Heart right ventricle (tissue), 16 donors: ENCODE measurements around the gene DENND4B. TPM values are rescaled to one million over a fixed set of nuclear protein-coding genes. Genes with fewer than 3 reads are reported as not detected.
A peak's percentile ranks its signal among the peaks of the same experiment; 100 is the strongest.

Source experiments
- ATAC-seq, 8 donors: fragments of 200-7000 bp; cut with Tn5 transposase; one replicate each; pipeline ENCODE4 v1.9.1; 2020; ENCODE audit warnings: mild to moderate bottlenecking in 8 of 8, moderate library complexity in 8 of 8, moderate number of reproducible peaks in 1 of 8
- DNase-seq, 2 donors: peaks; one replicate each; pipeline ENCODE4 v3.0.0-alpha.2; 2020
- H3K27ac ChIP-seq, 10 donors: fragments of 200-600 bp; sonication (generic) in 2 of 10; one replicate each; pipeline versions ENCODE4 v1.5.0 to v1.8.0; 2020 to 2022; ENCODE audit warnings: mild to moderate bottlenecking in 3 of 10
- H3K27me3 ChIP-seq, 7 donors: fragments of 200-600 bp; one replicate each; pipeline ENCODE4 v1.8.0; 2021 to 2022; ENCODE audit warnings: mild to moderate bottlenecking in 2 of 7
- H3K36me3 ChIP-seq, 9 donors: fragments of 200-600 bp; sonication (generic) in 1 of 9; one replicate each; pipeline versions ENCODE4 v1.5.0 to v1.8.0; 2020 to 2022; ENCODE audit warnings: mild to moderate bottlenecking in 2 of 9
- H3K4me1 ChIP-seq, 9 donors: fragments of 200-600 bp; sonication (generic) in 1 of 9; one replicate each; pipeline versions ENCODE4 v1.5.0 to v1.8.0; 2020 to 2022; ENCODE audit warnings: mild to moderate bottlenecking in 4 of 9
- H3K4me3 ChIP-seq, 10 donors: fragments of 200-600 bp; sonication (generic) in 2 of 10; one replicate each; pipeline versions ENCODE4 v1.5.0 to v1.8.0; 2020 to 2022; ENCODE audit warnings: mild to moderate bottlenecking in 7 of 10, moderate library complexity in 2 of 10
- H3K9me3 ChIP-seq, 11 donors: fragments of 200-600 bp in 10 of 11; sonication (generic) in 2 of 11; one replicate each; pipeline versions ENCODE4 v1.5.0 to v1.8.0; 2013 to 2022; ENCODE audit warnings: mild to moderate bottlenecking in 2 of 11, control low read depth in 1 of 11, moderate library complexity in 1 of 11
- CTCF ChIP-seq, 9 donors: fragments of 200-600 bp; sonication (generic) in 2 of 9; IDR thresholded peaks; one replicate each; pipeline versions ENCODE4 v1.5.0 to v1.8.0; 2021 to 2022; ENCODE audit warnings: antibody characterized with exemption in 9 of 9, mild to moderate bottlenecking in 5 of 9, moderate library complexity in 1 of 9
- WGBS, 2 donors: extraction: QIAGEN DNeasy Blood & Tissue Kit; methylation state at CpG; one replicate each; pipeline ENCODE4 v1.1.7; 2013; ENCODE audit warnings: inconsistent platforms in 1 of 2; 5-methylcytosine and 5-hydroxymethylcytosine counted together
- intact Hi-C, 10 donors: fragments of 100-400 bp; cut with DNase I; formaldehyde crosslinking; loops; one replicate each; pipeline versions ENCODE4 v1.11.1 to v1.14.2; 2022
- polyA plus RNA-seq, 2 donors: library from polyadenylated mRNA; stranded (reverse); fragments of 200-250 nt; gene quantifications; one replicate each; pipeline ENCODE4 v1.2.3, GENCODE V29; 2013
- total RNA-seq, 10 donors: library from RNA; stranded (reverse); fragmentation: NEBNext Ultra II Directional in 3 of 10; extraction: Animal tissue kit (Norgen Biotek cat#: 25700) in 3 of 10; gene quantifications; one replicate each; pipeline versions ENCODE4 v1.2.1 to v1.2.4, GENCODE V29; 2021 to 2023
- donor health status: Arrhythmogenic right ventricular cardiomyopathy.
- donor health status: ischemic (EF 13 %, LVEDD 7.1; RV severe dilation, severe dysfunction).
- donor health status: healthy with polysubstance abuse.
- donor health status: DM: no; HTN: yes; CAD: no.
- donor health status: DM: no; HTN: no; CAD: no.
- donor health status: ischemic (EF 25% LVEDD 6.9; RV normal size, moderate dysfunction).
- donor health status: ischemic (EF 25% LVEDD 5.7; RV mildly dilated, moderate dysfunction).
- donor health status: healthy.
- donor health status: DM: yes; HTN: yes; CAD: no.
- donor health status: Ischemic cardiomyopathy.
- donor health status: ischemic (EF 35%, LVEDD 5.7; RV mildly dilated, moderate dysfunction).
- donor health status: nonischemic (EF 11% LVEDD 7.7; RV severe dilation, severe dysfunction).
- donor health status: DM: yes; HTN: yes; CAD: no.
- donor health status: PGD.
- donor health status: ischemic (EF 29% LVEDD 5.4; RV normal size, mild dysfunction).
- donor health status: nonischemic (EF 23%, LVEDD 6.1; RV moderate dilation, normal function).

The DENND4B gene
- total and polyA plus RNA-seq, 12 donors = 23.7 to 68.2 (median 39.0) TPM

GRCh38 chr1:153944005-153944826 lies 2.3 kb downstream of the DENND4B start:
- no peak for TF ChIP-seq CTCF (IDR thresholded peaks at IDR 0.05)
- 83 to 86% methylated on average over 15 of the region's 15 CpGs for WGBS, 2 donors
- H3K36me3 ChIP-seq = peaks cover 0 to 67% (median 27%) of the 10 kb centered on the region in 9 donors
- H3K9me3 ChIP-seq = no peaks in the 10 kb centered on the region
- intact Hi-C loops = loop anchor here in 5 of 10 donors (2.0 to 10.0 kb wide), 3 partner anchors 21 to 149 kb away; partner anchors contain the start of gene GATAD2B (in 3 of the 5)
- peaks cover 5 to 44% (median 30%) of the 10 kb centered on the region in 9 donors for H3K4me1 ChIP-seq
- H3K27me3 ChIP-seq = no peaks in the 10 kb centered on the region
- peak overlapping the region in 9 of 10 donors; percentile 97 to 100 (median 100) for H3K27ac ChIP-seq
- ATAC-seq (no peak), DNase-seq (peak in 1 of 2 donors; percentile 21)
- peak overlapping the region in 9 of 10 donors; percentile 78 to 99 (median 91) for H3K4me3 ChIP-seq

DNA sequence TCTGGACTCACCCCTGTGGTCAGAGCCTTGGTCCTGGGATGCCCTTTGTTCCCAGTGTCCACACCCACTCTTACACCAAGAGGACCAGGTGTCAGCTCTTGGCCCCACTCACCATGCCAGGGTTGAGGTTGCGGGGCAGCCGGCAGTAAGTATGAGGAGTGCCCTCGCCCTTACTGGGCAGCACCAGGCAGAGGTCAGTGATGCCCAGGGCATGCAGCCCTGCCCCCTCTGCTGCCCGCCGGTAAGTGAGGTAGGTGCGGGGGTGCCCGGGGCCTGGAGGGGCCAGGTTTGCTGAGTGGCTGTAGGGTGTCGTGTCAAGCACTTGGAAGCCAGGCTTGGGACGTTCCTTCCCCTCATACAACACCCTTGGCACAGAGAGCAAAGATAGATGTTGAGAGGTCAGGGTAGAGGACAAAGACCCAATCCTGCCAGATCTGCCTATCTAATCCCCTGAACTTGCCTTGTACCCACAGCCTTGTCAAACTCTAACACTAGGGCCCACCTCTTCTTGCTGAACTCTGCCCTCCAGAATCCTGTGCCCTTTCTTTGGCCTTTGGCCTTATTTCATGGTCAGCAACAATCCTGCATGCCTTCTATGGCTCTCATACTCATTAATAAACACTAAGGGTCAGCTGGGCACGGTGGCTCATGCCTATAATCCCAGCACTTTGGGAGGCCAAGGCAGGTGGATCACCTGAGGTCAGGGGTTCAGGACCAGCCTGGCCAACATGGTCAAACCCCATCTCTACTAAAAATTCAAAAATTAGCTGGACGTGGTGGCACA lies 3.6 kb downstream of the DENND4B start:
- DNase-seq (peak in 1 of 2 donors; percentile 19), ATAC-seq (no peak)
- H3K9me3 ChIP-seq = no peaks in the 10 kb centered on the region
- intact Hi-C loops = loop anchor here in 3 of 10 donors (10.0 kb wide), 2 partner anchors 118 to 148 kb away; no protein-coding TSS in a partner anchor
- H3K4me1 ChIP-seq = peaks cover 5 to 44% (median 30%) of the 10 kb centered on the region in 9 donors
- no peak for TF ChIP-seq CTCF (IDR thresholded peaks at IDR 0.05)
- no peaks in the 10 kb centered on the region for H3K27me3 ChIP-seq
- H3K36me3 ChIP-seq = peaks cover 0 to 67% (median 21%) of the 10 kb centered on the region in 9 donors
- peak overlapping the region in 1 of 10 donors; percentile 78 for H3K4me3 ChIP-seq
- 73 to 82% methylated on average over 11 of the region's 11 CpGs for WGBS, 2 donors
- peak overlapping the region in 9 of 10 donors; percentile 37 to 100 (median 97) for H3K27ac ChIP-seq

DNA sequence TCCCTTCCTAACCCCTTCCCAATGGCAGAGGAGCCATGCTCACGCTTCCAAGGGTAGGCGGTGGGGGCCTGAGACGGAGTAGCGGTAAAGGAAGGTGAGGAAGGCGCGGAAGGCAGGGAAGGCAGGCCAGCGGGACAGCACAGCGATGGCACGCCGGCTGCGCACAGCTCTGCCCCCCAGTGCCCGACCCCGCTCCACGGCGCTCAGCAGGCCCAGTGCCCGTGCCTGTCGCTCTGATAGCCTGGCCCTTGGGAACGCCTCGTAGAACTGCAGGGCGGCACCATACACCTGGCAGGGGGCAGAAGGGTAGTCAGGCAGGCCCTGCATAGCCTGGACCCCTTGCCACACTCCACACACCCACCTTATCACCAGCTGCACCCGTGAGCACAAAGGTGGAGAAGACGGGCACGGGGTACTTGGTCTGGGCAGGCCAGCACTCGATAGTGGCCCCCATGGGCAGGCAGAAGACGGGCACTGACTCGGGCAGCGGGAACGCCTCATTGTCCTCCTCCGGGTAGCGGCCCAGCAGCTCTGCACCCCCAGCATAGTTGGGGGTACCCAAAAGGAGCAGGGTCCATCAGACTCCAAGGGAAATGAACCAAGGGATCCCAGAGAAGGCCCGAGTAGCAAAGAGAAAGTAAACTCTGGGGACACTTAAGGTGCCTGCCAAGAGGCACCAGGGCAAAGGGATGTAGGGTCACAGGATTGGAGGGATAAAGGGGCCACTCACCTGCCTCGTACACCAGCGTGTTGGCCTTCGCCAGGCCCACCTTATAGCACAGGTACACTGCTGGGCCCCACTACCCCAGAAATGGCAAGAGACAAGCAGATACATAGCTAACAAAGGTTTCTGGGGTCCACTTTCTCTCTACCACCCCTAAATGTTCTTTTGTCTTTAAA lies 4.4 kb downstream of the DENND4B start:
- WGBS, 2 donors = 92 to 95% methylated on average over 34 of the region's 34 CpGs
- peaks cover 5 to 40% (median 28%) of the 10 kb centered on the region in 9 donors for H3K4me1 ChIP-seq
- peaks cover 0 to 70% (median 30%) of the 10 kb centered on the region in 9 donors for H3K36me3 ChIP-seq
- intact Hi-C loops = loop anchor here in 3 of 10 donors (10.0 kb wide), 2 partner anchors 117 to 147 kb away; no protein-coding TSS in a partner anchor
- H3K9me3 ChIP-seq = no peaks in the 10 kb centered on the region
- ATAC-seq = no peak
- peak overlapping the region in 2 of 10 donors; percentile 53 to 100 for H3K27ac ChIP-seq
- peak in 1 of 2 donors; percentile 9 for DNase-seq
- H3K4me3 ChIP-seq = no peak overlapping the region
- TF ChIP-seq CTCF (IDR thresholded peaks at IDR 0.05) = no peak
- no peaks in the 10 kb centered on the region for H3K27me3 ChIP-seq
